Measurements from ENCODE around the gene MRPL50. TPM values are rescaled to one million over a fixed set of nuclear protein-coding genes. Genes with fewer than 3 reads are reported as not detected.

MRPL50 gene
- total RNA-seq, 1 donor from 2014 or later = 10.9 TPM

DNA sequence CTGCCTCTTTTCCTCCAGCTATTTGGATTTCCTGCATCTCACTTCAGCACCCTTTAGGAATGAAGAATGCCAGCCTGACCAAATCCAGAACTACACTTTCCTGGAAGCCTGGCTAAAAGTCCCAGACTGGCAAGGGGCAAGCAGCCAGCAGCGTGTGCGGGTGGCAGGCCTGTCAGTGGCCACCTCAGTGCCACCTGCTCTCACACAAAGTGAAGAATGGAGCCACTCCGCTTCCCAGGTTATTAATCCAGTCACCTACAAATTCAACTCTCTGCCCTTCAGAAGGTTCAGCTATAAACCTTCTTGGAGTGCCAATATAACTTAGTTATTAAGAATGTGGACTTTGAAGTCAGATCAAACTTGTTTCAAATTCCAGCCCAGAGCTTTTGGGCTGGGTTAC is 43.9 kb upstream of the MRPL50 start:
- H3K36me3 ChIP-seq = no peaks in the 10 kb centered on the region
- DNase-seq (no peak), ATAC-seq (no peak)
- intact Hi-C loops (cut with DNase I) = no loop called here
- H3K27ac ChIP-seq = no peak overlapping the region
- no peak for TF ChIP-seq CTCF (IDR thresholded peaks at IDR 0.05)
- no peaks in the 10 kb centered on the region for H3K4me1 ChIP-seq
- no peak overlapping the region for H3K4me3 ChIP-seq
- no peaks in the 10 kb centered on the region for H3K9me3 ChIP-seq
- no peaks in the 10 kb centered on the region for H3K27me3 ChIP-seq (ENCODE audit: low read depth)

DNA sequence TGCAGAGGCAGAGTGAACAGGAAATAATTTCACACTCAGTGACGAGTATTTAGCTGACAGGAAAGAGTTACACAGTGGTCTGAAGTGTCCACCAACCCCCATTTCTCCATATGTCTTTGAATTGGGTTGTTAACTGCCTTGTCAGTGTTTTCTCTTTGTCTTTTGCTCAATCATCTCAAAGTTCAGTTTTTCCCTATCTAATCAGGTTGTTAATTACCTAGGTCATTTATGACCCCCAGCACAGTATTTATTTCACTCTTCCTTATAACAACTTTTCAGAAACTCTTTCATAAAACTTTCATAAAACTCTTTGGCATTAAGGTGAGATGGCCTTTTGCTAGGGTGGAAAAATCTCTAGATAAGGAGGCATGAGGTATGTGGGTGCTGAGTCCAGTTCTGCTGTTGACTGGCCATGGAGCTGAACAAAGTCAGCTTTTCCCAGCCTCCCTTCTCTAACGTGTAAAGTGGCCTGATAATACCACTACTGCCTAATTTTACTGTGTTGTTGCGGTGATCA is 42.4 kb upstream of the MRPL50 start:
- Histone ChIP-seq H3K27ac (no peak overlapping the region), H3K27me3 (ENCODE audit: low read depth) (no peaks in the 10 kb centered on the region), H3K4me1 (no peaks in the 10 kb centered on the region), H3K4me3 (no peak overlapping the region), H3K36me3 (no peaks in the 10 kb centered on the region), H3K9me3 (no peaks in the 10 kb centered on the region)
- no peak for TF ChIP-seq CTCF (IDR thresholded peaks at IDR 0.05)
- ATAC-seq (no peak), DNase-seq (no peak)
- intact Hi-C loops (cut with DNase I) = no loop called here

GRCh38 chr9:101438523-101438922 is 40.1 kb upstream of the MRPL50 start:
- Histone ChIP-seq H3K27ac (no peak overlapping the region), H3K36me3 (no peaks in the 10 kb centered on the region), H3K9me3 (no peaks in the 10 kb centered on the region), H3K27me3 (ENCODE audit: low read depth) (no peaks in the 10 kb centered on the region), H3K4me1 (no peaks in the 10 kb centered on the region), H3K4me3 (no peak overlapping the region)
- DNase-seq (no peak), ATAC-seq (no peak)
- no peak for TF ChIP-seq CTCF (IDR thresholded peaks at IDR 0.05)
- intact Hi-C loops (cut with DNase I) = no loop called here

- Histone ChIP-seq H3K27ac (no peak overlapping the region), H3K4me3 (no peak overlapping the region), H3K36me3 (no peaks in the 10 kb centered on the region), H3K27me3 (ENCODE audit: low read depth) (no peaks in the 10 kb centered on the region), H3K4me1 (no peaks in the 10 kb centered on the region), H3K9me3 (no peaks in the 10 kb centered on the region)
- ATAC-seq = peak; percentile 56 to 80
- no peak for TF ChIP-seq CTCF (IDR thresholded peaks at IDR 0.05)
- intact Hi-C loops (cut with DNase I) = no loop called here
- no peak for DNase-seq
Measured at GRCh38 chr9:101437806-101438232, 39.4 kb upstream of the MRPL50 start.

GRCh38 chr9:101435601-101436079 is 37.2 kb upstream of the MRPL50 start, which contains the start of gene ALDOB:
Gene ALDOB (minus strand): TSS chr9:101435774. CDS start chr9:101430887, 4,887 bp downstream.
- no peak for TF ChIP-seq CTCF (IDR thresholded peaks at IDR 0.05)
- no peak within 1 kb of the TSS for H3K4me3 ChIP-seq
- no peak for DNase-seq
- H3K27ac ChIP-seq = no peak within 1 kb of the TSS
- H3K36me3 ChIP-seq = no peaks in the 10 kb centered on the region
- no peaks in the 10 kb centered on the region for H3K4me1 ChIP-seq
- no peak for ATAC-seq
- no peaks in the 10 kb centered on the region for H3K27me3 ChIP-seq (ENCODE audit: low read depth)
- no peaks in the 10 kb centered on the region for H3K9me3 ChIP-seq
- intact Hi-C loops (cut with DNase I) = no loop called here

All from lower lobe of right lung (tissue), 2 donors.